GM18519 (cell line): ENCODE data around the gene KRT33A.
"Not testable (repeated sequence)": the region's sequence is repeated elsewhere in the genome, so short reads cannot be mapped to it uniquely, and the experiment has no call there.

Source experiments
- ATAC-seq: cut with Tn5 transposase; IDR thresholded peaks from one replicate; pipeline ENCODE4 v1.9.1; 2021; ENCODE audit warnings: mild to moderate bottlenecking, moderate library complexity; ENCODE audit not compliant: unreplicated experiment, low FRiP score

KRT33A gene

GRCh38 chr17:41350381-41350878 is at the start of gene KRT33A:
KRT33A (minus strand) TSS chr17:41350828; CDS start chr17:41350767, 61 bp downstream.
- ATAC-seq, result not testable (repeated sequence)

GRCh38 chr17:41396996-41397660 is 46.5 kb upstream of the KRT33A start, which contains the start of gene KRT31:
KRT31 (minus strand) TSS chr17:41397608; CDS start chr17:41397539, 69 bp downstream.
- no peak for ATAC-seq

- ATAC-seq, result no peak
These were observed 45.7 kb upstream of the KRT33A start for GRCh38 chr17:41396340-41396739.

DNA sequence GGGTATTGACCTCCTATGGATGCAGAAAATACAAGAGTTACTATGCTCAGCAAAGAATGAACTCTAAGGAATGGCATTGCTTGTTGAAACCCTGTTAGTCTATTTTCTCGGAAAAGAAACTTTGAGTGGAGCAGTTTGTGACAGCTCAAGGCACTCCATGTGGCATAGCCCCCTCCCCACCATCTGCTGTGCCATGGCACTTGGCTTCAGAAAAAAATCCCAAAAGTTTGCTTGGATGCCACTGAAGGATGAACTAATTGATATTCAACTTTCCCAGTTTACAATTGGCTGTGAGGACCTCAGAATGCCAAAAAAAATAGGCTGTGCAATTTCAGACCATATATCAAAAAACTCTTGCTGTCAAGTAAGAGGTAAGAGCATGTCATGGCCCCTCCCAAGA is 45.0 kb upstream of the KRT33A start:
- ATAC-seq, result no peak

GRCh38 chr17:41395044-41395443 is 44.4 kb upstream of the KRT33A start:
- ATAC-seq, result not testable (repeated sequence)

DNA sequence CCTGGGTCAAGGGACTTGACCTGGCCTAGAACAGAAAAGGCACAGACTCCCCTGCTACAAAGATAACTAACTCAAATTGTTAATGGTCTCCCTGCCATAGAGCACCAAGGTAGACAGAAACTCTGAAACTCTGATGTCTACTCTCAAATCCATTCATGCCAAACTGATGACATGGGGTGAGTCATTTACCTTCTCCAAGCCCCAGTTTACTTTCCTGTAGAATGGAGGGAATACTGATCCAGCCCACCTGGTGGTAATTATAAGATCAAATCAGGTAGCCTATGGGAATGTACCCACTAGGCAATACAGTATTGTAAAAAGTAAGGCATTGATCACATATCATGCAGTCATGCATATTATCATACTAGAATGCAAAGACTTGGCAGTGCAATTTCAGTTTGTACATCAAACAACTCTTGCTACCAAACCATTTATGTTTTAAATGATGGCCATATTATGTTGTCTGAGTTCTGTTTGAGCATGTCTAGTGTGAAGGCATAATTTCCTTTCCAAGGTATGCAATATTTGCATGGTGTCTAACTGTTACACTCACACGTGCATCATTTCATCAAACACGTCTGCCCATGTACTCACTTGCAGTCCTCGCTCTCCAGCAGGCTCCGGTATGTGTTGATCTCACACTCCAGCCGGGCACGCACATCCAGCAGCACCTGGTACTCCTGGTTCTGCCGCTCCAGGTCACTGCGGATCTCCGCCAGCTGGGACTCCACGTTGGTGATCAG is 43.8 kb upstream of the KRT33A start:
- ATAC-seq, result no peak

GRCh38 chr17:41393826-41394225 is 43.2 kb upstream of the KRT33A start:
- ATAC-seq, result no peak

DNA sequence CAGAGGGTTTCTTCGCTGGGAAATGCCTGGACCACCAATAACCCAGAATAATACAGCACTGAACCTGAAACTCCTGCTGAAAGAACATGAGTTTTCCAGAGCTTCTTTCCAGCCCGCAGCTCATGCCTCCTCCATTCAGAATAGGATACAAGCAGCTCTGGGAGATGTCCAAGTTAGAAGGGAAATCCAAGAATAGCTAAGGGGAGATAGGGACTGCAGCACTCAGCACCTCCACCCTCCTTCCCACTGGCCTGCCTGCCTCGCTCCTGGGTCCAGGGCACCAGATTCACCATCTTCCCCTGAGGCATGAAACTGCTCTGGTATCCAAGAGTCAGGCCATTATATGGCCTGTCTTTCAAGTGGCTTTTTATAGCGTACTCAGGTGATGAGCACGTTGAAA is 42.7 kb upstream of the KRT33A start:
- ATAC-seq, result no peak

DNA sequence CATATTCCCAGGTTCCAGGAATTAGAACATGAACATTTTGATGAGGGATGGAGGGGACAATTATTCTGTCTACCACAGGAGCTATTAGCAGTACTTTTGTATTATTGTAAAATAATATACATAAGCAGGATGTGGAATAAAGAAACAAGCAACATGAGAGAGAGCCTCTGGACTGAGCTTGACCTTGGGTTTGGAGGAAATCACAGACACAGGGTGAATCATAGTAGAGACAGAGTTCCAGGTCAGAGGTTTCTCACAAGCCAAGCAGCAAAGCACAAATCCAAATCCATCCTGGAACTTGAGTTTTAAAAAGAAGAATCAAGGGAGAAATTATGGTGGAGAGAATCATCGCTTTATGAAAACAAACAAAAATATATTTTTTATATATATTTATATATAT is 41.6 kb upstream of the KRT33A start:
- no peak for ATAC-seq

GRCh38 chr17:41391535-41391934 is 40.9 kb upstream of the KRT33A start:
- no peak for ATAC-seq

- no peak for ATAC-seq
These were observed 39.8 kb upstream of the KRT33A start for GRCh38 chr17:41390411-41390938.

DNA sequence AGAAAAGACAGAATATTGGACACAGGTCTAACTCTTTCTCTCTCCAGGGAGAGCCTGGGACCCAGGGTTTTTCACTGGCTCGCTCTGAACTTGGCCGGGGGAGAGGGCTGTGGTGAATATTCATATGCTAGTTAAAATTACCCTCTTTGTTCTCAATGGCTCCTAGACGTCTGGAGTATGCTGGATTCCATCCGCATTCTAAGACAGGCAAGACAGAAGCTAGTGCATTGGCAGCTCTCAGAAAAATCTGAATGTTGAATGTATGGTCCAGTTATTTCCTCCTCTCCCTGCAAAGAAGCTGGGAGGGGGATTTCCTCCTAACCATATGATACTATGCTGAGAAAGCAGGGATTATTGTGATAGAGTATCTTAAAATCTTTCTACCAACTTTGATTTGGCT is 37.0 kb upstream of the KRT33A start:
- ATAC-seq, result no peak

GRCh38 chr17:41386227-41386626 is 35.6 kb upstream of the KRT33A start:
- ATAC-seq, result no peak

DNA sequence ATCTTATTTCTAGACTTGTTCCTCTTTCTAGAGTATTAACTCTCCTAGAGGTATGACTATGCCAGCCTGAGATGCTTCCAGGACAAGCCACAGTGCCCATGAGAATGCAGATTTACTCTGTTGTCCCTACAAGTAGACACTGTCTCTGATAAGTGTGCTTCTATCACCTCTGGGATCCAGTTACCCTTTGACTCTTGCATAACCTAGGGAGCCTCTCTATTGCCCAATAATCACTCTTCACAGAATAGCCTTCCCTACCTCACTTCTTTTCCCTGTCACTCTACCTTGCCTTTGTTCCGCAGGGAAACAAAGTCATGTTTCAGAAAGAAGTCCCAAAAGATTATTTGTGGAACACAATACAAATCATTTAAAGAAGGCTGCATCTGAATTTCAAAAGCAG is 33.1 kb upstream of the KRT33A start:
- ATAC-seq, result no peak

DNA sequence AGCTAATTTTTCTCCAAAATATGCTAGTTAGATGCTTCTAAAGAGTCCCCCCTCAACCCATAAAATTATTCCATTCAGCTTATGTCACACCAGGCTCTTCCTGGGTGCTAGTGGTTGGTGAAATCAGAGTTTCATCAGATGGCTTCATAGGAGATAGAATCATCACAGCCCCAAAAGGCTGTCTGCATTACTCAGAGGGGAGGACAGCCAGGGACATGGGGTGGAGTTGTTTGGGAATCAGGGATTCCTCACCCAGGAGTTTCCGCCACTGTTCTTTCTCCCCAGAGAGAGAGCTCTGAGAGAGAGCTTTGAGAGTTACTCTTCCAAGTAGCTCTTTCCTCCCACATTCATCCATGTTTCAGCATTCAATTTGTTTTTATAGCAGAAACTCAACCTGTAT is 31.8 kb upstream of the KRT33A start:
- ATAC-seq, result no peak

GRCh38 chr17:41381943-41382342 is 31.3 kb upstream of the KRT33A start, which contains the start of gene KRT34:
KRT34 (minus strand) TSS chr17:41382306; CDS start chr17:41382246, 60 bp downstream.
- ATAC-seq, result not testable (repeated sequence)

DNA sequence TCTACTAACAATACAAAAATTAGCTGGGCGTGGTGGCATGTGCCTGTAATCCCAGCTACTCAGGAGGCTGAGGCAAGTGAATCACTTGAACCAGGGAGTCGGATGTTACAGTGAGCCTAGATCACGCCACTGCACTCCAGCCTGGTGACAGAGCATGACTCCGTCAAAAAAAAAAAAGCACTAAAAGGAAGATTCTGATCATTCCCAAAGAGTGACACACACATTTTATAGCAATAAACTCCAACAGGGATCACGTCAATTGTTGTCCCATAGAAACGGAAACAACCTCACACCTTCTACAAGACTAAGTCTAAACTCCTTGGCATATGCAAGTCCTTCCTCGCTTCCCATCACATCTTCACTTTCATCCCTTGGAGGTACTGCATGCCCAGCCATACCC is 29.5 kb upstream of the KRT33A start:
- not testable (repeated sequence) for ATAC-seq

- ATAC-seq, result no peak
These were observed 26.9 kb upstream of the KRT33A start for GRCh38 chr17:41377546-41377945.

GRCh38 chr17:41369713-41370112 is 19.1 kb upstream of the KRT33A start, which contains the start of gene KRT33B:
KRT33B (minus strand) TSS chr17:41369813; CDS start chr17:41369750, 63 bp downstream.
- no peak for ATAC-seq

DNA sequence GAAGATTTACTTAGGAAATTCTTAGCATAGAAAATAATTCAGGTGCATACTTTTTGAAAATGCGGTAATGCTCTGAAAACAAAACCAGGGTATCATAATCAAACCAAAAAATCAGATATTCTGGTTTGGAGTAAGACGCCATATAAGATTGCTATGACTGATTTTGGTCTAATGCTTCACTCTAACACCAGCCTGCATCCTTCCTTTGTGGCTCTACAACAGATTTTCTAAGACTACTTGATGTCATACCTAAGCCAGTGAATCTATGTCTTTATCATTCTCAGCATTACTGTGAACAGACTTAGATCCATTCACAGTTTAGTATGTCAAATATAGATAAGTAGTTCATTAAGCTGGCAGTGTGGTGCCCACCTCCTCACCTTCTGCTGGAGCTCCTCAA is 18.4 kb upstream of the KRT33A start:
- ATAC-seq, result no peak

DNA sequence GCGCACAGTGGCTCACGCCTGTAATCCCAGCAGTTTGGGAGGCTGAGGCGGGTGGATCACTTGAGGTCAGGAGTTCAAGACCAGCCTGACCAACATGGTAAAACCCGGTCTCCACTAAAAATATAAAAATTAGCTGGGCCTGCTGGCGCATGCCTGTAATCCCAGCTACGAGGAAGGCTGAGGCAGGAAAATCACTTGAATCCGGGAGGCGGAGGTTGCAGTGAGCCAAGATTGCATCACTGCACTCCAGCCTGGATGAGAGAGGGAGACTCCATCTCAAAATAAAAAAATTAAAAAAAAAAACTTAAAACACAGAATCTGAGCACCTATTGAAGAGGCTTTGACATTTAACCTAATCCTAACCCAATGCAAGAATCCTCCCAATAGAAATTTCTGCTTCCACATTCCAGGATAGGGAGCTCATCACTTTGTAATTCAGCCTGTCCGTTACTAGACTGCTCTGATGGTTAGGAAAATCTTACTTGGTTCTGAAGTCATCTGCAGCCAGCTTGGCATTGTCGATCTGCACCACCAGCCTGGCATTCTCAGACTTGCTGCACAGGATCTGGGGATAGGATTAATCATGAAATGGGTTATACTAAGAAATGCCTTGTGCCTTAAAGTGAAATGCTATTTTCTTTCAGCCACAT is 16.9 kb upstream of the KRT33A start:
- ATAC-seq, result no peak
